Body of pancreas (tissue), 4 donors: ENCODE results near the gene ST6GALNAC3. TPM values are rescaled to one million over a fixed set of nuclear protein-coding genes. Genes with fewer than 3 reads are reported as not detected.

Source experiments
- ATAC-seq: fragments of 150-250 bp; one replicate; pipeline ENCODE4 v1.9.1; 2016
- DNase-seq, 4 donors: peaks; one replicate each; pipeline ENCODE4 v3.0.0-alpha.2; 2019
- H3K27ac ChIP-seq, 4 donors: fragments of 200-600 bp; sonication (generic); 1 replicate in 3 of 4; 2 replicates in 1 of 4; pipeline versions ENCODE4 v1.5.1 to v1.6.1; 2016 to 2019; ENCODE audit warnings: mild to moderate bottlenecking in 1 of 4, mixed read lengths in 1 of 4, moderate library complexity in 1 of 4
- H3K27me3 ChIP-seq, 2 donors: fragments of 200-600 bp; sonication (generic); one replicate each; pipeline ENCODE4 v1.6.0; 2016; ENCODE audit warnings: mild to moderate bottlenecking in 1 of 2
- H3K36me3 ChIP-seq, 2 donors: fragments of 200-600 bp; sonication (generic); replicated peaks in 1 of 2; 2 replicates each; pipeline ENCODE4 v1.5.1; 2016; ENCODE audit warnings: low read depth in 2 of 2; ENCODE audit not compliant: insufficient read depth in 1 of 2
- H3K4me1 ChIP-seq: fragments of 200-600 bp; sonication (generic); one replicate; pipeline ENCODE4 v1.6.0; 2016
- H3K4me3 ChIP-seq, 2 donors: fragments of 200-600 bp; sonication (generic); 1 replicate in 1 of 2; 2 replicates in 1 of 2; pipeline ENCODE4 v1.5.1; 2016 to 2019
- H3K9me3 ChIP-seq, 3 donors: fragments of 200-600 bp; sonication (generic); 1 replicate in 2 of 3; 2 replicates in 1 of 3; pipeline ENCODE4 v1.5.1; 2016
- POLR2A ChIP-seq, 3 donors: fragments of 450-650 bp; IDR thresholded peaks; one replicate each; pipeline ENCODE4 v1.6.1; 2016; ENCODE audit warnings: antibody characterized with exemption in 3 of 3, mild to moderate bottlenecking in 2 of 3
- WGBS, 2 donors: methylation state at CpG; one replicate each; pipeline ENCODE4 v1.1.5; 2017; 5-methylcytosine and 5-hydroxymethylcytosine counted together
- intact Hi-C: fragments of 100-400 bp; cut with DNase I; formaldehyde crosslinking; loops from one replicate; pipeline ENCODE4 v1.15.1; 2023
- total RNA-seq, 2 donors: library from RNA; depleted of rRNA; stranded (reverse); fragments of >200 nt; gene quantifications; one replicate each; pipeline ENCODE4 v1.1.0, GENCODE V29; 2016
- TF ChIP-seq, protein P1 (sequence below), 7 experiments: fragments of 450-650 bp in 4 of 7; fragments of 200-600 bp in 3 of 7; sonication (generic) in 3 of 7; IDR thresholded peaks; one replicate each; pipeline ENCODE4 v1.5.1; 2016 to 2019; ENCODE audit warnings: antibody characterized with exemption in 7 of 7

ST6GALNAC3 gene
- total RNA-seq, 2 donors from 2014 or later, result 1.3 to 2.3 TPM

DNA sequence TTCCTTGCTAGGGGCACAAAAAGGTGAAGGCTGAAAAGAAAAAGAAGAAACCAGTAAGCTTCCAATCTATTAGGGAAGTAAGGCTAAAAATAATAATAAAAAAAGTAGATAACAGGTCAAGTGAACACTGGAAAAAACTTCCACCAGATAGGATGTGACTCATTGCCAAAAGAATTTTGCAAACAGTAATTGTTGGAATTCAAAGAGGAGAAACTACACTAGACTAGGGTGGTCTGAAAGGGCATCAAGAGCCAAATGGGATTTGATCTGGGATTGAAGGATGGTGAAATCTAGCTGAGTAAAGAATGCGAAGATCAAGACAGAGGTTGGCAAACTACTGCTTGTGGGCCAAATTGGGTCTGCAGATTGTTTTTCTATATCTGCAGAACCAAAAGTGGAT, 6.0 kb upstream of the ST6GALNAC3 start:
- Histone ChIP-seq H3K27ac (no peak overlapping the region), H3K36me3 (no peaks in the 10 kb centered on the region), H3K9me3 (no peaks in the 10 kb centered on the region), H3K27me3 (no peaks in the 10 kb centered on the region), H3K4me3 (no peak overlapping the region), H3K4me1 (no peaks in the 10 kb centered on the region)
- TF ChIP-seq, protein P1, sequence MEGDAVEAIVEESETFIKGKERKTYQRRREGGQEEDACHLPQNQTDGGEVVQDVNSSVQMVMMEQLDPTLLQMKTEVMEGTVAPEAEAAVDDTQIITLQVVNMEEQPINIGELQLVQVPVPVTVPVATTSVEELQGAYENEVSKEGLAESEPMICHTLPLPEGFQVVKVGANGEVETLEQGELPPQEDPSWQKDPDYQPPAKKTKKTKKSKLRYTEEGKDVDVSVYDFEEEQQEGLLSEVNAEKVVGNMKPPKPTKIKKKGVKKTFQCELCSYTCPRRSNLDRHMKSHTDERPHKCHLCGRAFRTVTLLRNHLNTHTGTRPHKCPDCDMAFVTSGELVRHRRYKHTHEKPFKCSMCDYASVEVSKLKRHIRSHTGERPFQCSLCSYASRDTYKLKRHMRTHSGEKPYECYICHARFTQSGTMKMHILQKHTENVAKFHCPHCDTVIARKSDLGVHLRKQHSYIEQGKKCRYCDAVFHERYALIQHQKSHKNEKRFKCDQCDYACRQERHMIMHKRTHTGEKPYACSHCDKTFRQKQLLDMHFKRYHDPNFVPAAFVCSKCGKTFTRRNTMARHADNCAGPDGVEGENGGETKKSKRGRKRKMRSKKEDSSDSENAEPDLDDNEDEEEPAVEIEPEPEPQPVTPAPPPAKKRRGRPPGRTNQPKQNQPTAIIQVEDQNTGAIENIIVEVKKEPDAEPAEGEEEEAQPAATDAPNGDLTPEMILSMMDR (IDR thresholded peaks at IDR 0.05), result no peak
- no peak for TF ChIP-seq POLR2A (IDR thresholded peaks at IDR 0.05)
- intact Hi-C loops, result no loop called here
- 88 to 94% methylated on average over 1 of the region's 1 CpG for WGBS, 2 donors
- DNase-seq (no peak), ATAC-seq (no peak)

DNA sequence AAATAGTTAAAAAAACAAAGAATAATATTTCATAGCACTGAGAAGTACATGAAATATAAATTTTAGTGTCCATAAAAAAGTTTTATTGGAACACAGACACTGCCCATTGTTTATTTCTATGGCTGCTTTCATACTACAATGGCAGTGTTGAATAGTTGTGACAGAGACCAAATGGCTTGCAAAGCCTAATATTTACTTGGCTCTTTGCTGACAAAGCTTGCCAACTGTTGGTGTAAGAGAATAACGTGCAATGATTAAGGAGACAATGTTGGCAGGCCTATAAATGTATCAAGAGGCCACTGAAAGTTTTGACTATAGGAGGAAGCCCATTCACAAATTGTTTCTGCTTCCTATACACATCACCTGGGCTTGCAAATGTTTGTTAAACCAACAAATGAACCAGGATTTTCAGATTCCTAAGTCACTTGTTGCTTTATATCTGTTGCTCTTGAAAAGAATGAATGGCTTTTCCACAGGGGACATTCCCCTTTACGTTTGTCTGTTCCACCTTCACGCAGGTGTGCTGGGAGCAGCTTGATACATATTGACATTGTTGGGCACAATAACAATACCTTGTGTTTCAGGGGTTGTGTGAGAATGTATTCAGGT, 5.5 kb upstream of the ST6GALNAC3 start:
- ATAC-seq, result no peak
- TF ChIP-seq, protein P1 (IDR thresholded peaks at IDR 0.05), result no peak
- TF ChIP-seq POLR2A (IDR thresholded peaks at IDR 0.05), result no peak
- intact Hi-C loops, result no loop called here
- whole genome bisulfite sequencing, 2 donors, result 40 to 52% methylated on average over 3 of the region's 3 CpGs
- Histone ChIP-seq H3K27ac (no peak overlapping the region), H3K9me3 (no peaks in the 10 kb centered on the region), H3K4me3 (no peak overlapping the region), H3K27me3 (no peaks in the 10 kb centered on the region), H3K4me1 (peaks cover 5% of the 10 kb centered on the region), H3K36me3 (no peaks in the 10 kb centered on the region)
- no peak for DNase-seq

DNA sequence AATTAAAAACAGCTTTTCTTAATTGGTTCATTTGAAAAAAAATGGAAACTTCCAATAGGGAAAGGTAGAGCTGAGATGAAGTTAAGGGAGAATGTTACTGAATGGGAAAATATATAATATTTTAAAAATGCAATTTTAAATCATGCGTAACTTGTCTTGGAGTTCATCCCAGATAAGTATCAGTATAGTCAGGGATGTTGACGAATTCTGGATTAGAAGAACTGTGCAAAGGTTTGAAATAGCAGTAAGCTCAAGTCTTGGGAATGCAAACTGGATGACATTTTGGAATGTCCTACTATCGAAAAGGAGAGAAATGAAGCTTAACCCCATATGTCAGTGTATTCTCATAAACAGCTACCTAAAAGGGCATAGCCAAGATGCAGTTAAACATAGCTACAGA, 4.0 kb upstream of the ST6GALNAC3 start:
- no peaks in the 10 kb centered on the region for H3K36me3 ChIP-seq
- no peak overlapping the region for H3K4me3 ChIP-seq
- intact Hi-C loops, result no loop called here
- H3K4me1 ChIP-seq, result peaks cover 14% of the 10 kb centered on the region
- ATAC-seq (no peak), DNase-seq (no peak)
- no peaks in the 10 kb centered on the region for H3K27me3 ChIP-seq
- no peaks in the 10 kb centered on the region for H3K9me3 ChIP-seq
- 66 to 75% methylated on average over 3 of the region's 3 CpGs for WGBS, 2 donors
- H3K27ac ChIP-seq, result no peak overlapping the region
- TF ChIP-seq, protein P1 (IDR thresholded peaks at IDR 0.05), result no peak
- no peak for TF ChIP-seq POLR2A (IDR thresholded peaks at IDR 0.05)

DNA sequence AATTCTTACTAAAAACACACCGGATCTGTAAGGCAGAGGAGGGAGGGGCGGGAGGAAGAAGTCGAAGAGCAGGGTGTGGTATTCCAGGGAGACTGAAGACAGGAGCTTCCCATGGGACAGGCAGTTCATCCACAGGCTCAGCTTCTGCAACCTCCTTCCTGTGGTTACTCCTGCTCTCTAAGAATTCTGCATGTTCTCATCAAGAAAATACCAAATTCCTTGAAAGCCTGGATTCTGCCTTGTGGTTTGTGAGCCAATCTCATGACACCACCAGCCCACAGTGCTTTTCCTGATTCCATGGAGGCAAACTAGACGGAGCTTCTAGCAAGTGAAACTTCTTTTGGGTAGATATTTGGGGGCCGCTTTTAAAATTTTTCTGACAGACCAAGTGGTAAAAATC, 1.1 kb upstream of the ST6GALNAC3 start:
- H3K27ac ChIP-seq, result no peak overlapping the region
- WGBS, 2 donors, result 69 to 81% methylated on average over 5 of the region's 5 CpGs
- no peaks in the 10 kb centered on the region for H3K36me3 ChIP-seq
- ATAC-seq (no peak), DNase-seq (peak in 1 of 4 donors; percentile 3)
- intact Hi-C loops, result no loop called here
- H3K4me3 ChIP-seq, result no peak overlapping the region
- H3K9me3 ChIP-seq, result no peaks in the 10 kb centered on the region
- H3K4me1 ChIP-seq, result peaks cover 14% of the 10 kb centered on the region
- TF ChIP-seq, protein P1 (IDR thresholded peaks at IDR 0.05), result no peak
- TF ChIP-seq POLR2A (IDR thresholded peaks at IDR 0.05), result no peak
- no peaks in the 10 kb centered on the region for H3K27me3 ChIP-seq

DNA sequence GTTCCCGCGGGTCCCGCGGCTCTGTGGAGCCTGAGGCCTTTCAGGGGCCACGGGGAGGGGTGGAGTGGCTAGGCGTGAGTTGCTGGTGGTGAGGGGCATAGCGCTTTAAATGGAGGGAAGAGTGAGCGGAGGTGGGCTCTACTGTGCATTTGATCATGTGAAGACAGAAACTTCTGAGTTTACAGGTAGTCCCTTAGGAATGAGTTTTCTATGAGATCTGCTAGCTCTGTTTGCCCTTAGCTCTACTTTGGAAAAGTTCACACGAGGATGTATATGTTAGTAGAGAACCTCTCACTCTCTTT, 593 bp downstream of the ST6GALNAC3 start:
- H3K4me3 ChIP-seq, result no peak overlapping the region
- DNase-seq (no peak), ATAC-seq (no peak)

More for the DNA sequence above, 593 bp downstream of the ST6GALNAC3 start:
- Histone ChIP-seq H3K9me3 (no peaks in the 10 kb centered on the region), H3K4me1 (peaks cover 14% of the 10 kb centered on the region), H3K36me3 (no peaks in the 10 kb centered on the region), H3K27me3 (no peaks in the 10 kb centered on the region), H3K27ac (peak overlapping the region in 3 of 4 donors; percentile 26 to 48 (median 30))
- TF ChIP-seq, protein P1 (IDR thresholded peaks at IDR 0.05), result no peak
- TF ChIP-seq POLR2A (IDR thresholded peaks at IDR 0.05), result no peak
- intact Hi-C loops, result no loop called here
- 22 to 32% methylated on average over 9 of the region's 9 CpGs for WGBS, 2 donors
